GM19463 (cell line): ENCODE measurements around the gene PLCB2.

Source experiments
- ATAC-seq: cut with Tn5 transposase; IDR thresholded peaks from one replicate; pipeline ENCODE4 v1.9.1; 2021; ENCODE audit warnings: mild to moderate bottlenecking, moderate library complexity; ENCODE audit not compliant: unreplicated experiment

The PLCB2 gene

GRCh38 chr15:40303576-40303975 lies 4.2 kb downstream of the PLCB2 start:
- no peak for ATAC-seq

DNA sequence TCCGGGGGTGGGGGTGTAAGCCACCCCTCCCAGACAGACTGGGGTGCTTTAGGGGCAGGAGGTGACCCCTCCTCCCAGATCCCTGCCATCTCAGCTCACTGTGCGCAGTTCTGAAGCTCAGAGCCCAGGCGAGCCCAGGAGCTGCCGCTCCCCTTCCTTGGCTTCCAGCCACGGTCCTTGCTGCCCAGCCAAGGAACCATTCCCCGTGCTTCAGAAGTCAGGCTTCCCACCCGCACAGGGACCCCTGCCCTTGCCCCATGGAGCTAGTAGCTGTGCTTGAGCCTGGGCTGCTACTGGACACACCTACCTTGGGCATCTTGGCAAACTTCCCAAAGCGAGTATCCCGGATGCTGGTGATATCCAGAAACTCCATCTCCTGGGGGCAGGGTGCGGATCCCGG lies 4.8 kb downstream of the PLCB2 start:
- no peak for ATAC-seq

DNA sequence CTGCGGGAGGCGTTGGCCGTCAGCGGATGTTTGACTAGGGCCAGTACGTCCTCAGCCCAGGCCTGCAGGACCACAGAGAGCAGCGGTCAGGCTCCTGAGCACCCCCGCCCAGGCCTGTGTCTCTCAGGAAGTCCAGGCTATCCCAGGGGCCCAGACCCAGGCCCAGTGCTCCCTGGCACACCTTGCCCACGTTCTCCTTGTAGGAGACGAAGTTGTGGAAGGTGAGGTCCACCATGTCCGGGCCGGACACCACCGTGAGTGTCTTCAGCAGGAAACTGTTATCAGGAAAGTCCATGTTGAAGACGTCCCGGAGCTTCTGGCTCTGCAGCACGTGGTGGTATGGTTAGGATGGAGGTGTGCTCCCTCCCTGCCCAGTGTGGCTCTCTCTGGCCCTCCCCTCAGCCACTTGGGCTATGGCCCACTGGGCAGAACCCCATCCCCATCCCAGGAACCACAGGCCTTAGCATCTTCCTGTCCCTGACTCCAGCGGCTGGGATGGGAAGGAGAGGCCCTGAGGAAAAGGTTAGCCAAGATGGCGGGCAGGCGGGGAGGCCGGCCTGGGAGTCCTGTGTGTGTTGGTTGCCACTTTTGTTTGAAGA lies 5.3 kb downstream of the PLCB2 start:
- no peak for ATAC-seq

DNA sequence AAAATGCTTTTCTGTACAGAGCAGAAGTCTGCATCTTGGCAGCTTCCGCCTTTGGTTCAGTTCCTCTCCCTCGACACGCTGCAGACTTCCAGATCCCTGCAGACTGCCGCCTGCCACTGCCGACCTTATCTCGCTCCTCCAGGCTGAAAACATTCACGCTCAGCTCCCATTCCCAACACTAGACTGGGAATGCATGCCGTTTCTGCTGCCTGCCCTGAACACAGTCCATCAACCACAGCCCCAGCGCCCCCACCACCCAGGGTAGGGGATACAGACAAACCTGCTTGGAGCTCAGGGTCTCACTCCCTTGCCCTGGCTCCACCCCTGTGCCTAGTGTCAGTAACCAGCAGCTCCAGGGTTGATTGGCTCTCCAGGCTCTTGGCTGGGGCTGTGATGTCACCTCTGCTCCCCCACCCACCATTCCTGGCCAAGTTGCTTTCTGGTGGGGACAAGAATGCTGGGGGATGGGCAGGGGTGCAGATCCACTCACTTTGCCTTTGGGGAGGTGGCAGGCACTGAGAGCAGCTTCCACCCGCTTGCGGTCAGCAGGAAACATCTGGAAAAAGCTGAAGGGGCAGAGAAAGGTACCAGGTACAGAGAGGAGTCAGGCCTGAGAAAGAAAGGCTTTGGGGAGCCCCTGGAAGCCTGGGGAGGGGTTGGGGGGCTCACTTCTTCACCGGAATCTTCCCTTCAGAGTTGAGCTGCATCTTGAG lies 6.1 kb downstream of the PLCB2 start:
- no peak for ATAC-seq

GRCh38 chr15:40300771-40301170 lies 7.0 kb downstream of the PLCB2 start:
- no peak for ATAC-seq

DNA sequence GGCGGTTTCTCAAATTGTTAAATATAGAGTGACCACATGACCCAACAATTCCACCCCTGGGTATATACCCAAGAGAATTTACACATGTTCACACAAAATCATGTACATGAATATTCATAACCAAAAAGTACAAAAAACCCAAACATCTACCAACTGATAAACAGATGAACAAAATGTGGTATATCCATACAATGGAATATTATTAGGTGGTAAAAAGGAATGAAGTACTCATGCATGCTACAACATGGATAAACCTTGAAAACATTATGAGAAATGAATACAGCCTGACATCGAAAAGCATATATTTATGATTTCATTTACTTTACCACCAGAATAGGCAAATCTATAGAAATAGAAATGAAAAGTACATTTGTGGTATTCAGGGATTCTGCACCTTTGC lies 7.4 kb downstream of the PLCB2 start:
- ATAC-seq, result no peak

DNA sequence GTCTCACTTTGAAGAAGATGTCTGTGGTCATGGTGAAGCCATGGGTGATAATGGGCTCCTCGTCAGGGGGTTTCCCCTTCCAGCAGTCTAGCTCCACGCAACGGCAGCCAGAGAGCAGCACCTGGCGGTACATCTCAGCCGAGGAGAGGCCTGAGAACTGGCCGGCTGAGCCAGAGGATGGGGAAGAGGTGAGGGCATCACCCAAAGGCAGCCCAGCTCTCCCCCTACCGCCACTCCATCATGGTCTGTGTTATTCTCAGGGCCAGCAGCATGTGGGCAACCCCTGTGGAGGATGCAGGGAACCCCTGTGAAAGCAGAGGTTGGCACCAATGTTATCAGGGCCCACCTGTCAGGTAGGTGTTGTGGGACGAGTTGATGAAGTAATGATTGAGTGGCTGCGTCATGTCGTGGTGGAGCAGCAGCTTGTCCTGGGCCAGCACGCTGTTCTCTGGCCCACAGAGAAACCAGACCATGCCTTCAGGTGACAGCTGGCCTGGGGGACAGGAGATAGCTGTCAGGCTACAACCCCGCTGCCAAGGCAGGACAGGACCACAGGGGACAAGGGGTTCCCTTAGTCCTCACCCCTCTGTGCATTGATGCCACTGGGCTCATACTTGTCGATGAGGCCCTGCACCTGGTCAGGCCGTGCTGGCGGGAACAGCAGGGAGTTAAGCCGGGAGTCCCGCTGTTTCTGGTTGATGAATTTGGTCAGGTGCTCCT lies 9.4 kb downstream of the PLCB2 start:
- no peak for ATAC-seq

DNA sequence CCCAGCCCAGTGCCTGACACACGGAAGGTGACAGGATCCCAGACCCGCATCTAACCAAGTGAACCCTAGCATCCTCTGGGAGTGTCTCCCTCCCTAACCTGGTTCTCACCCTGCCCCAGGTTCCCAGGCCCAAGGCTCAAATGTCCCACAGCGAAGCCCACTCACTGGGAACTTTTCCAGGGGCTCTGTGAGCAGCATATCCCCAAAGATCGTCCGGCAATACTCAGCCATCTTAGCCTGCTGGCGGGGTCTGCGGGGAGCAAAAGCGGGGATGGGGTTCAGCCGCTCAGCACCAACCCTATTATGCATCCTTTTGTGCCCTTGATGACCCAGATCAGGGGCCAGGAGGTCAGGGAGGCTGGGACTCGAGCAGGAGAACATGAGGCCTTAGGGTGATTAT lies 10.4 kb downstream of the PLCB2 start:
- no peak for ATAC-seq

GRCh38 chr15:40296561-40297230 lies 11.0 kb downstream of the PLCB2 start:
- no peak for ATAC-seq

GRCh38 chr15:40295877-40296560 lies 11.7 kb downstream of the PLCB2 start:
- ATAC-seq, result no peak

- no peak for ATAC-seq
These were observed 12.4 kb downstream of the PLCB2 start for GRCh38 chr15:40295297-40295696.

GRCh38 chr15:40293905-40294895 lies 13.5 kb downstream of the PLCB2 start:
- no peak for ATAC-seq

DNA sequence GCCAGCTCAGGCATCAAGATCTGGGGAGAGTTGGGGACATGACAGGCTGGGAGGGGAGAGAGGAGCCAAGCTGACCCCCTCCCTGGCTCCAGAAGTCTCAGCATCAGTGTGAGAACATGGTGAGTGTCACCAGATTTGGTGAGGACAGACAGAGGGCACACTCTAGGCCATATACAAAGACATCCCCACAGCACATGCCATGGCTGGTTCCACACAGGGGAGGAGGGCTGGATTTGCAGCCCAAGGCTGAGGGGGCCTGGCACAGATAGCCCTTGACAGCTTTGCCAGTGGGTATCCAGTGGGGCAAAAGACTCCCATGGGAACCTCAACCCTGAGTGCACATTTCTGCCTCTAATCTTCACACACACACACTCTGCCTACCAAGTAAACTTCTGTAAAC lies 14.7 kb downstream of the PLCB2 start:
- no peak for ATAC-seq

DNA sequence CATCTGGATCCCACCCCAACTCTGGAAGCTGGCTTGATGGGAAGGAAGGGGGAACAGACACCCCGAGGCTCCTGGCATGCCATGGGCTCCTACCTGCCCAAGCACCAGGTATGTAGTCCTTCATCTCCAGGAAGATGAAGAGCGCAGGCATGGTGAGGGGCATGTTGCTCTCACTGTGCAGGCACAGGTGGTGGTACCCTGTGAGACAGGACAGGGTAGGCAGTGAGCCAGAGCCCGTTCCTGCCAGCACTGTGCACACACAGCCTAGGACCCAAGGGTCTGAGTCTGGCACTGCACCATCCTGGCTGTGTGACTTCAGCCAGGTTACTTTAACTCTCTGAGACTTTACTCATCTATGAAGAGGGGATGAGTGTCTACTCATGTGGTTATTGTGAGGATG lies 15.5 kb downstream of the PLCB2 start:
- no peak for ATAC-seq

DNA sequence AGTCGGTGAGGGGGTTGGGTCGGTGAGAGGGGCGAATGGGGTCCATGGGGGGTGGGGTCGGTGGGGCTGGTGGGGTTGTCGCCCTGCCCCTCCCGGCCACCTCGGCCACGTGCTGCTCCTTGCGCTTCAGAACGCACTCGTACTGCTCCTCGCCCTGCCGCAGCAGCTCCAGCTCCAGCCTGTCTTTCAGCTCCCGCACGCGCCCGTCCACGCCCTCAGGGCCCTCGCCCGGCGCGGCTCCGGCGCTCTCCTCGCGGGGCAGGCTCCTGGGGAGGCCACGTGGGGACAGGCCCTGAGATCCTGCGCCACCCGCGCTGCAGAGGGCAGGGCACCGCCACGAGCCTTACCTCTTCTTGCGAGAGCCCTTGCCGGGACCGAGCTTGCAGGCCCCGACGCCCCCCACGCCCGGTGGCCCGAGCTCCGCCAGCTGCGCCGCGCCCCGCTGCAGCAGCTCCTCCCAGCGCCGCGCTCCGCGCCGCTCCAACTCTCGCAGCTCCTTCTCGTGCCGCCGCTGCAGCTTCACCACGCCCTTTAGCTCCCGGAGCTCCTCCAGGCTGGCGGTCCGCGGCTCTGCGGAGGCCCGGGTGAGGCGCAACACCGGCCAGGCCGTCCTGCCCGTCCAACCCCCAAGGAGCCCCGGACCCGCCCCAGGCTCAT lies 16.7 kb downstream of the PLCB2 start:
- ATAC-seq, result no peak

DNA sequence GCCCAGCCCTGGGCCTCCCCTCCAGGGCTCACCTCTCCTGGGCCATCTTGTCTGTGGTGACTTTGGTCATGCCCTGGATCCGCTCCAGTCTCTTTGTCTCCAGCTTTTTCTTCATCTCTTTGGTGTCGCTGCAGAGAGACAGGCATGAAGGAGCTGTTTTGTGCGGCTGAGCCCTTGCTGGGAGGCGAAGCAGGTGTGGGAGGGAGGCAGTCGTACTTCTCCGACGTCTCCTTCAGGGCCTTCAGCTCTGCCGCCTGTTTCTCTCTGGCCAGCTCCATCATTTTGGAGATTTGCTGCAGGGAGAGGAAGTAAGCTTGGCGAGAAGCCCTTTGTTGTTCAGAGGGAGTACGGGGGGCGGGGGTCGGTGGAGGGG lies 17.2 kb downstream of the PLCB2 start:
- no peak for ATAC-seq

DNA sequence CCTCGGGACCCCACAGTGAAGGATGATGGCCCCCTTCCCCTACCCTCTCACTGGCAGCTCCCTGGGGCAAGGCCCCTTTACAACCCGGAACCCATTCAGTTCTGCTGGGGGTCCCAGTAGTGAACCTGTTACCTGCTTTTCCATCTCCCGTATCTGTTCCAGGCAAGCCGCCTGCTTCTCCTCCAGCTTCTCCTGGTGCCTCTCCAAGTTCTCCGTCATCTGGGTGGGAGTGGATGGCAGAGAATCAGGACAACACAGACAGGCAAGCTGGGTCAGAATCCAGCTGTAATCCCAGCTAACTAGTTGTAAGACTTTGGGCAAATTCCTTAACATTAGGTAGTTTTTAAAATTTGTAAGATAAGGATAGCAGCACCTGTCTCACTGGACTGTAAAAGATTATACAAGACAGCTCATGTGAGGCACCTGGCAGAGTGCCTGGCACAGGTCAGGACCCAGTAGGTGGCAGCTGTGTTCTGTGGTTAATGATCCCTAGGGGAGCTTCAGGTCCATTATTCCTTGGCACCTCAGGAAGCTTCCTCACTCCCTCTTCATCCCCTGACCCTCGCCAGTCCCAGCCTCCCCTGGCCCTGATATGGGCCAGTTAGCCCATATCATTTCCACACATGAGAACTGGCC lies 18.5 kb downstream of the PLCB2 start:
- no peak for ATAC-seq

DNA sequence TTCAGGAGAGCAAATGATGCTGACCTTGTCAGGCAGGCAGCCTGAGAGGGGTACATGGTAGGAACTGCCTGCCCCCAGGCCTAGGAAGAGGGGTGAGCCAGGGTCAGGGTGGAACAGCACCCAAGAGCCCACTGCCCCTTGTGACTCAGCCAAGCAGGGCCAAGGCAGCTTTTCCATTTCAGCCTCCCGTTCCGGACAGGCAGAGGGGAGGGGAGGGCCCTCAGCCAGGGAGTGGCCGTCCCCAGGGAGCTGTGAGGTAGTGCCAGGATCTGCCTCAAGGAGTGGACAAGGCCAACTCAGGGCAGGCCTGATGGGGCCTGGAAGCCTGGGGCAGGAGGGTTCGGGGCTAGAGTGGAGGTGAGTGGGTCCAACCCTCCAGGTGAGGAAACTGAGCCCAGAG lies 19.8 kb downstream of the PLCB2 start:
- no peak for ATAC-seq

- no peak for ATAC-seq
These were observed 20.2 kb downstream of the PLCB2 start for GRCh38 chr15:40287505-40287904.
